B cell (primary cell): ENCODE results near the gene PRDM5.

Source experiments
- EZH2 ChIP-seq: IDR thresholded peaks from 2 replicates; pipeline ENCODE4 v1.6.1; 2012; ENCODE audit warnings: borderline replicate concordance, low read depth, mild to moderate bottlenecking, moderate library complexity, low read length; ENCODE audit not compliant: insufficient read depth, poor library complexity, severe bottlenecking
- TF ChIP-seq, protein P1 (sequence below): fragments of 200-600 bp; IDR thresholded peaks from one replicate; pipeline ENCODE4 v1.8.0; 2022; ENCODE audit warnings: antibody characterized with exemption, mild to moderate bottlenecking

DNA sequence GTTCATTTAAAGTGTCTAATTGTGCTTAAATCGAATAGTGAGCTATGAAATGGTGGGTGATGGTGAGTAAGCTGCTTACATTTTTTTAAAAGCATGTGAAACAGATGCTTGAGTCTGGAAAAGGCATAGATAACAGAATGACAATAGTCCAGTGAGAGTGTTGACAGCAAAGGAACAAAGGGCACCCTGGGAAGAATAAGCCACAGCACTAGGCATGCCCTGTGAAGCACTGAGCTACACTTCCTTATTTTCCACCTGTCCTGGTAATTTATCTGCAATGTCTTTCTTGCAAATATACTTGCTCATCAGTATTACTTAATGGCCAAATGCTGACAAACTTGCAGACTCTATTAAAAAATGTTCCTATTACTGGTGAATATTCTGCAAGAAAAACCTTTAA lies 168.7 kb downstream of the PRDM5 start:
- TF ChIP-seq EZH2 = no peak
- TF ChIP-seq, protein P1, sequence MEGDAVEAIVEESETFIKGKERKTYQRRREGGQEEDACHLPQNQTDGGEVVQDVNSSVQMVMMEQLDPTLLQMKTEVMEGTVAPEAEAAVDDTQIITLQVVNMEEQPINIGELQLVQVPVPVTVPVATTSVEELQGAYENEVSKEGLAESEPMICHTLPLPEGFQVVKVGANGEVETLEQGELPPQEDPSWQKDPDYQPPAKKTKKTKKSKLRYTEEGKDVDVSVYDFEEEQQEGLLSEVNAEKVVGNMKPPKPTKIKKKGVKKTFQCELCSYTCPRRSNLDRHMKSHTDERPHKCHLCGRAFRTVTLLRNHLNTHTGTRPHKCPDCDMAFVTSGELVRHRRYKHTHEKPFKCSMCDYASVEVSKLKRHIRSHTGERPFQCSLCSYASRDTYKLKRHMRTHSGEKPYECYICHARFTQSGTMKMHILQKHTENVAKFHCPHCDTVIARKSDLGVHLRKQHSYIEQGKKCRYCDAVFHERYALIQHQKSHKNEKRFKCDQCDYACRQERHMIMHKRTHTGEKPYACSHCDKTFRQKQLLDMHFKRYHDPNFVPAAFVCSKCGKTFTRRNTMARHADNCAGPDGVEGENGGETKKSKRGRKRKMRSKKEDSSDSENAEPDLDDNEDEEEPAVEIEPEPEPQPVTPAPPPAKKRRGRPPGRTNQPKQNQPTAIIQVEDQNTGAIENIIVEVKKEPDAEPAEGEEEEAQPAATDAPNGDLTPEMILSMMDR = no peak
